ENCODE measurements around the gene CEP104. TPM values are rescaled to one million over a fixed set of nuclear protein-coding genes. Genes with fewer than 3 reads are reported as not detected.

CEP104 gene
- polyA plus RNA-seq, 1 donor (not counting 4 experiments of a cell fraction or from before 2014, with no cell fraction given) = 35.7 TPM

DNA sequence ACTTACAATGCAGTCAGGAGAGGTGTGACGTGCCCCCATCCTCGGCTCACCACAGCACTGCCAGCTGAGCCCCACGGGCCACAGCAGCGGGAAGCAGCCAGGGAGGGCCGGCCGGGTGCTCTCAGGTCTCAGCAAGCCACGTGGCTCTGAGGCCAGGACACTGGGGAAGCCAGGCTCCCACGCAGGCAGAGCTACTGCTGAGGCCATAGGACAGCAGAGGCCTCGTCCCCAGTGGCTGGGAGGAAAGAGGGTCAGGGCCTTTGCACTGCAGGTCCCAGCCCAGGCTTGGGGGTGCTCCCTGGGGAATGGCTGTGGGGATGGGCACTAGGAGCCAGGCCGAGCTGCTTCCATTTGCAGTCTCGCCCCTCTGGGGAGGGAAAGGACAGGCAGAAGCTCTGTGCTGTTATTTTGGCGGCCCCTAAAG lies 66.5 kb downstream of the CEP104 start:
- Histone ChIP-seq H3K36me3 (ENCODE audit: control insufficient read depth in 2 of 2, extremely low read depth in 1 of 2, insufficient read depth in 2 of 2, low read length in 2 of 2) (peaks cover 8 to 18% of the 10 kb centered on the region in 2 experiments), H3K4me3 (ENCODE audit: control insufficient read depth in 2 of 3, extremely low read depth in 1 of 3, insufficient read depth in 2 of 3, low read depth in 1 of 3, low read length in 3 of 3) (no peak overlapping the region), H4K20me1 (ENCODE audit: control insufficient read depth, extremely low read depth, insufficient read depth, low read length) (peaks cover 12% of the 10 kb centered on the region), H3K9me3 (ENCODE audit: control insufficient read depth, low read depth, low read length) (no peaks in the 10 kb centered on the region), H3K79me2 (ENCODE audit: control insufficient read depth, insufficient read depth, low read length) (peaks cover 80% of the 10 kb centered on the region), H2AFZ (ENCODE audit: control insufficient read depth, low read length) (no peak overlapping the region), H3K4me2 (ENCODE audit: control insufficient read depth, extremely low read depth, insufficient read depth, low read depth, low read length) (no peak overlapping the region), H3K9ac (ENCODE audit: control insufficient read depth, extremely low read depth, insufficient read depth, low read length) (no peak overlapping the region), H3K27me3 (ENCODE audit: control insufficient read depth, extremely low read depth, insufficient read depth, low read length) (no peaks in the 10 kb centered on the region), H3K27ac (ENCODE audit: control insufficient read depth, insufficient read depth, low read length) (no peak overlapping the region), H3K4me1 (ENCODE audit: control insufficient read depth, extremely low read depth, insufficient read depth, low read length) (peaks cover 34% of the 10 kb centered on the region), H3K9me1 (ENCODE audit: control insufficient read depth, extremely low read depth, insufficient read depth, low read length) (no peaks in the 10 kb centered on the region)
- TF ChIP-seq EZH2 (IDR thresholded peaks at IDR 0.05; ENCODE audit: low read length) = no peak
- TF ChIP-seq, protein P1, sequence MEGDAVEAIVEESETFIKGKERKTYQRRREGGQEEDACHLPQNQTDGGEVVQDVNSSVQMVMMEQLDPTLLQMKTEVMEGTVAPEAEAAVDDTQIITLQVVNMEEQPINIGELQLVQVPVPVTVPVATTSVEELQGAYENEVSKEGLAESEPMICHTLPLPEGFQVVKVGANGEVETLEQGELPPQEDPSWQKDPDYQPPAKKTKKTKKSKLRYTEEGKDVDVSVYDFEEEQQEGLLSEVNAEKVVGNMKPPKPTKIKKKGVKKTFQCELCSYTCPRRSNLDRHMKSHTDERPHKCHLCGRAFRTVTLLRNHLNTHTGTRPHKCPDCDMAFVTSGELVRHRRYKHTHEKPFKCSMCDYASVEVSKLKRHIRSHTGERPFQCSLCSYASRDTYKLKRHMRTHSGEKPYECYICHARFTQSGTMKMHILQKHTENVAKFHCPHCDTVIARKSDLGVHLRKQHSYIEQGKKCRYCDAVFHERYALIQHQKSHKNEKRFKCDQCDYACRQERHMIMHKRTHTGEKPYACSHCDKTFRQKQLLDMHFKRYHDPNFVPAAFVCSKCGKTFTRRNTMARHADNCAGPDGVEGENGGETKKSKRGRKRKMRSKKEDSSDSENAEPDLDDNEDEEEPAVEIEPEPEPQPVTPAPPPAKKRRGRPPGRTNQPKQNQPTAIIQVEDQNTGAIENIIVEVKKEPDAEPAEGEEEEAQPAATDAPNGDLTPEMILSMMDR (optimal IDR thresholded peaks at IDR 0.05 in 1 of 3, IDR thresholded peaks at IDR 0.05 in 1 of 3, conservative IDR thresholded peaks at IDR 0.05 in 1 of 3; ENCODE audit: extremely low read depth in 1 of 3, insufficient read depth in 2 of 3, low read length in 3 of 3) = no peak
- no peak for FAIRE-seq
- dilution Hi-C loops (cut with MboI; ENCODE audit: extremely low pct_ligation_motif_present, low sequenced_read_pairs) = no loop called here
- DNase-seq (ENCODE audit: low read depth, low spot score) = no peak

DNA sequence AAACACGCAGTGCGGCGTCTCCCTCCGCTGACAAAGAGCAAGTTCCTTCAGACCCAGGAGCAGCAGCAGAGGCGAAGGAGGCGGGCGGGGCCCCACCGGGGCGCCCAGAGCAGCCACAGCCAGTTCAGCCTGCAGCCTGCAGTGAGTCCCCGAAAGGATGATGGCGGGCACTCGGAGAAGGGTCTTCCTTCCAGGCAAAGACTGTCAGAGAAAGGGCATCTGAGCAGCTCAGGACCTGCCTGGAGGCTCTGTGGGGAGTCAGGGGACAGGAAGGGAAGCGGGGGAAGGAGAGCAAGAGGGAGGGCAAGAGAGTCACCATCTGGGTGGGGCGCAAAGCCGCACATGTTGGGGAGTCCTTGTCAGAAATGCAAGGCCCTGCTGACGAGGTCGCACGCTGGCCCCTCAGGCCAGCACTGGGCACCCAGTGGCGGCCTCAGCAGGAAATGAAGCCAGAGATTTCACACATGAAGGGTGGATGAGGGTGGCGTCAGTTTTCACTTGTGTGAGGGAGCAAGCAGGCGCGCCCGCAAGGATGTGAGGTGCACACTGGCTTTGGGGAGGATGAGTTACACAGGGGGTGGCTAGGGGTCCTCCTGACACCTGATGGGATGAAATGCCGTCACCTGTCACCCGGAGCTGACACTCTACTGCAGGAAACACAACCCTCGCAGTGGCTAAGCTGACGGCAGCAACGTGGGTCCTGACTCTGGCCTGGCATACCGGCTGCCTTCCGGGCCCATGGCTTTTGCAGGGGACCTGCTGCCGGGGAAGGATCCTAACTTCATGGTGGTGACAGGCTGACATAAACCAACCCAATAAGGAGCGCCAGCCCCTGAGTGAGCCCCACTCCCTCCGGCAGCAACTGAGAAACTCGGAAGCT lies 67.3 kb downstream of the CEP104 start:
- DNase-seq (ENCODE audit: low read depth, low spot score) (no peak), FAIRE-seq (no peak)
- Histone ChIP-seq H3K27ac (ENCODE audit: control insufficient read depth, insufficient read depth, low read length) (no peak overlapping the region), H3K4me1 (ENCODE audit: control insufficient read depth, extremely low read depth, insufficient read depth, low read length) (peaks cover 25% of the 10 kb centered on the region), H2AFZ (ENCODE audit: control insufficient read depth, low read length) (no peak overlapping the region), H3K4me3 (ENCODE audit: control insufficient read depth in 2 of 3, extremely low read depth in 1 of 3, insufficient read depth in 2 of 3, low read depth in 1 of 3, low read length in 3 of 3) (no peak overlapping the region), H3K36me3 (ENCODE audit: control insufficient read depth in 2 of 2, extremely low read depth in 1 of 2, insufficient read depth in 2 of 2, low read length in 2 of 2) (peaks cover 13 to 21% of the 10 kb centered on the region in 2 experiments), H3K27me3 (ENCODE audit: control insufficient read depth, extremely low read depth, insufficient read depth, low read length) (no peaks in the 10 kb centered on the region), H3K9me1 (ENCODE audit: control insufficient read depth, extremely low read depth, insufficient read depth, low read length) (no peaks in the 10 kb centered on the region), H3K9me3 (ENCODE audit: control insufficient read depth, low read depth, low read length) (no peaks in the 10 kb centered on the region), H3K4me2 (ENCODE audit: control insufficient read depth, extremely low read depth, insufficient read depth, low read depth, low read length) (no peak overlapping the region), H4K20me1 (ENCODE audit: control insufficient read depth, extremely low read depth, insufficient read depth, low read length) (peaks cover 12% of the 10 kb centered on the region), H3K79me2 (ENCODE audit: control insufficient read depth, insufficient read depth, low read length) (peaks cover 72% of the 10 kb centered on the region), H3K9ac (ENCODE audit: control insufficient read depth, extremely low read depth, insufficient read depth, low read length) (no peak overlapping the region)
- dilution Hi-C loops (cut with MboI; ENCODE audit: extremely low pct_ligation_motif_present, low sequenced_read_pairs) = no loop called here
- TF ChIP-seq EZH2 (IDR thresholded peaks at IDR 0.05; ENCODE audit: low read length) = no peak
- TF ChIP-seq, protein P1 (optimal IDR thresholded peaks at IDR 0.05 in 1 of 3, IDR thresholded peaks at IDR 0.05 in 1 of 3, conservative IDR thresholded peaks at IDR 0.05 in 1 of 3; ENCODE audit: extremely low read depth in 1 of 3, insufficient read depth in 2 of 3, low read length in 3 of 3) = no peak

Data from keratinocyte (primary cell).